A549 (cell line): ENCODE measurements around the gene CCNI. TPM values are rescaled to one million over a fixed set of nuclear protein-coding genes. Genes with fewer than 3 reads are reported as not detected.

ENCODE experiments used
- ATAC-seq, 2 experiments: fragments of 200-7000 bp in 1 of 2; fragments of >200 bp in 1 of 2; cut with Nextera tagmentation in 1 of 2; cut with Tn5 transposase in 1 of 2; 3 replicates each; pipeline versions ENCODE4 v1.8.0 to v1.9.1; 2018 to 2020; ENCODE audit warnings: mild to moderate bottlenecking in 1 of 2, moderate library complexity in 1 of 2
- CTCF ChIA-PET: fragments of 300-600 bp; sonication (Branson Sonifier 250); formaldehyde crosslinking; extraction: SDS; loops from one replicate; lab custom pipeline; 2021; ENCODE audit warnings: antibody characterized with exemption, inconsistent platforms; lab: Yijun Ruan, JAX
- POLR2A ChIA-PET: fragments of 350-600 bp; formaldehyde crosslinking; extraction: SDS; loops from one replicate; lab custom pipeline; 2021; ENCODE audit warnings: antibody characterized with exemption, inconsistent platforms; lab: Yijun Ruan, JAX
- DNase-seq, 2 experiments: peaks; one replicate each; pipeline versions ENCODE4 v3.0.0 to v3.0.0-alpha.2; 2011 to 2016; ENCODE audit warnings: low read depth in 1 of 2, low spot score in 1 of 2
- FAIRE-seq: peaks from 2 replicates; lab custom pipeline; 2011; peaks lifted over from hg19 to GRCh38; lab: Jason Lieb, UNC
- H3K27ac ChIP-seq, 2 experiments: fragments of >200 bp; sonication (Bioruptor Twin); formaldehyde crosslinking; 3 replicates each; pipeline ENCODE4 v1.5.1; 2016 to 2017
- H3K4me1 ChIP-seq: fragments of >200 bp; sonication (Bioruptor Twin); formaldehyde crosslinking; 3 replicates; pipeline ENCODE4 v1.6.1; 2016
- H3K4me2 ChIP-seq: fragments of >200 bp; sonication (Bioruptor Twin); formaldehyde crosslinking; 3 replicates; pipeline ENCODE4 v1.6.1; 2016
- H3K4me3 ChIP-seq: fragments of >200 bp; sonication (Bioruptor Twin); formaldehyde crosslinking; 3 replicates; pipeline ENCODE4 v1.5.1; 2016
- H3K9me3 ChIP-seq: fragments of >200 bp; sonication (Bioruptor Twin); formaldehyde crosslinking; 3 replicates; pipeline ENCODE4 v1.6.1; 2016
- CBX2 ChIP-seq: fragments of 200-600 bp; sonication (generic); IDR thresholded peaks from 2 replicates; pipeline ENCODE4 v1.6.1; 2016; ENCODE audit warnings: low read depth, mild to moderate bottlenecking, borderline replicate concordance
- ESRRA ChIP-seq: fragments of 150-350 bp; IDR thresholded peaks from 2 replicates; pipeline ENCODE4 v1.6.1; 2014; ENCODE audit warnings: mild to moderate bottlenecking, low read length, borderline replicate concordance
- FOSB ChIP-seq: fragments of 250-450 bp; sonication (Bioruptor Pico); IDR thresholded peaks from 2 replicates; pipeline ENCODE4 v1.5.0; 2020; ENCODE audit warnings: mild to moderate bottlenecking, moderate library complexity
- GATA3 ChIP-seq: IDR thresholded peaks from 2 replicates; pipeline ENCODE4 v1.6.1; 2012; ENCODE audit warnings: borderline replicate concordance
- HOXB13 ChIP-seq: fragments of 250-450 bp; sonication (Bioruptor Pico); IDR thresholded peaks from 2 replicates; pipeline ENCODE4 v1.5.0; 2020; ENCODE audit warnings: low read depth, mild to moderate bottlenecking, moderate library complexity
- HOXB5 ChIP-seq: fragments of 250-450 bp; sonication (Bioruptor Pico); IDR thresholded peaks from 2 replicates; pipeline ENCODE4 v1.5.0; 2020; ENCODE audit warnings: mild to moderate bottlenecking, moderate library complexity
- MAZ ChIP-seq: fragments of 150-350 bp; IDR thresholded peaks from 2 replicates; pipeline ENCODE4 v1.6.1; 2014; ENCODE audit warnings: antibody characterized with exemption, low read depth, low read length, borderline replicate concordance
- NFE2L2 ChIP-seq: fragments of 150-350 bp; conservative IDR thresholded peaks from 2 replicates; pipeline ENCODE4 v1.6.1; 2014; ENCODE audit warnings: low read length
- RAD21 ChIP-seq, 2 experiments: fragments of >200 bp in 1 of 2; sonication (Bioruptor Twin) in 1 of 2; formaldehyde crosslinking in 1 of 2; IDR thresholded peaks in 1 of 2; conservative IDR thresholded peaks in 1 of 2; 2 replicates in 1 of 2; 3 replicates in 1 of 2; pipeline ENCODE4 v1.6.1; 2012 to 2018; ENCODE audit warnings: inconsistent platforms in 1 of 2
- SMC3 ChIP-seq: fragments of >200 bp; sonication (Bioruptor Twin); formaldehyde crosslinking; IDR thresholded peaks from 3 replicates; pipeline ENCODE4 v1.6.1; 2018; ENCODE audit warnings: inconsistent platforms
- WGBS: methylation state at CpG from one replicate; pipeline ENCODE4 v1.1.6; 2017; ENCODE audit errors: missing lambda C conversion rate; 5-methylcytosine and 5-hydroxymethylcytosine counted together
- polyA plus RNA-seq, 4 experiments: library from polyadenylated mRNA; depleted of rRNA in 3 of 4; stranded (reverse); fragments of >200 nt; fragmentation: RNase III in 1 of 4; extraction: RNeasy Plus Mini Kit Qiagen cat#74134 plus additional on column Dnase treatment in 1 of 4; gene quantifications; 2 replicates in 3 of 4; 3 replicates in 1 of 4; pipeline ENCODE4 v1.2.3, GENCODE V29; 2011 to 2017
- TF ChIP-seq, protein P1 (sequence below): IDR thresholded peaks from 2 replicates; pipeline ENCODE4 v1.6.1; 2012
- TF ChIP-seq, protein P2 (sequence below): IDR thresholded peaks from 2 replicates; pipeline ENCODE4 v1.6.1; 2012; ENCODE audit warnings: low read depth, borderline replicate concordance
- TF ChIP-seq, protein P3 (sequence below): fragments of >200 bp; sonication (Bioruptor Twin); formaldehyde crosslinking; IDR thresholded peaks from 3 replicates; pipeline ENCODE4 v1.5.1; 2016

The CCNI gene
- polyA plus RNA-seq, 2 of the 4 experiments (the other 2 are of a cell fraction), result 73.8 to 117 TPM

DNA sequence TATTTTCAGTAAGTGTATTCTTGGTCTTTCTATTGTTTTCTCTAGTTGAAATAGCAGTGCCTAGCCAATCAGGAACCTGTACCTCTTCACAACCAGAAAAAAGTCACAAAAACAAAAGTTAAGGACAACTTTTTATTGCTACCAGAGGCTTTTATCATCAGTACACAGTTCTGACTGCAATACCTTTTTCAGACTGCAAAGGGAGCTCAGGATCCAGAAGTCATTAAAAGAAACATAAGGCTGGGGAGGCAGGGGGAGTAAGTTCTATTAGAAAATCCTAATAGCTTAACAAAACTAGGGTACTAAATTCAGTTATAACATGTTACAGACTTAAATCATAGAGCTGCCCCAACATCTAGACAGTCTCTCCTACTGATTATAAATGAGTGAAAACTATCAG lies 28.8 kb downstream of the CCNI start:
- Histone ChIP-seq H3K4me1 (no peaks in the 10 kb centered on the region), H3K9me3 (no peaks in the 10 kb centered on the region), H3K4me2 (no peak overlapping the region), H3K4me3 (no peak overlapping the region), H3K27ac (no peak overlapping the region)
- DNase-seq, result peak in 1 of 2 experiments; percentile 3
- ChIA-PET CTCF (interaction anchor here (0.6 to 4.8 kb wide), 3 partner anchors 49 to 491 kb away, joined by 3 to 26 read pairs (median 3); no protein-coding TSS in a partner anchor), POLR2A (no interaction called here)
- TF ChIP-seq ESRRA, result no peak
- 0 out of 5 replicates have a peak, but pooled peaks of 1 of the 2 experiments have one; percentile 7 for TF ChIP-seq RAD21 (conservative IDR thresholded peaks at IDR 0.05 in 1 of 2, IDR thresholded peaks at IDR 0.05 in 1 of 2)
- ATAC-seq, result peak; percentile 58 to 71; a peak in 4 of 6 replicates
- no peak for FAIRE-seq

DNA sequence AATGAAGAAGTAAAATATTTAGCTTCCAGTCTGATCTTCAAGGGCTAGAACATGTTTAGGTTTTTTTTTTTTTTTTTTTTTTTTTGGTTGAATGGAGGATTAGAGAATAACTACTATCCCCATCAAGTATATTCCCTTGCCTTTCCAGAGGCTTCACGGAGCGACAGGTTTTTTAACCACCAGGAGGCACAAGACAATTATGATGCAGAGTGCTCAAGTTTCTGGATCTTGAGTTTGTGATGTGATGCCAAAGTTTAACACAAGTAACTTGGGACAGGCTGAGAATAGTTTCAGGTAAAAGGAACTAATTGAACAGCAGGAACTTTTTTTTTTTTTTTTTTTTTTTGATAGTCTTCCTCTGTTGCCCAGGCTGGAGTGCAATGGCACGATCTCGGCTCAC lies 30.3 kb downstream of the CCNI start:
- H3K4me3 ChIP-seq, result no peak overlapping the region
- no peak overlapping the region for H3K27ac ChIP-seq
- TF ChIP-seq, protein P1, sequence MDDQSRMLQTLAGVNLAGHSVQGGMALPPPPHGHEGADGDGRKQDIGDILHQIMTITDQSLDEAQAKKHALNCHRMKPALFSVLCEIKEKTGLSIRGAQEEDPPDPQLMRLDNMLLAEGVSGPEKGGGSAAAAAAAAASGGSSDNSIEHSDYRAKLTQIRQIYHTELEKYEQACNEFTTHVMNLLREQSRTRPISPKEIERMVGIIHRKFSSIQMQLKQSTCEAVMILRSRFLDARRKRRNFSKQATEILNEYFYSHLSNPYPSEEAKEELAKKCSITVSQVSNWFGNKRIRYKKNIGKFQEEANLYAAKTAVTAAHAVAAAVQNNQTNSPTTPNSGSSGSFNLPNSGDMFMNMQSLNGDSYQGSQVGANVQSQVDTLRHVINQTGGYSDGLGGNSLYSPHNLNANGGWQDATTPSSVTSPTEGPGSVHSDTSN, result no peak
- TF ChIP-seq MAZ (no peak), NFE2L2 (no peak), HOXB5 (CRISPR knock-in tag) (no peak), FOSB (no peak), HOXB13 (CRISPR knock-in tag) (no peak), CBX2 (no peak)
- TF ChIP-seq, protein P2, sequence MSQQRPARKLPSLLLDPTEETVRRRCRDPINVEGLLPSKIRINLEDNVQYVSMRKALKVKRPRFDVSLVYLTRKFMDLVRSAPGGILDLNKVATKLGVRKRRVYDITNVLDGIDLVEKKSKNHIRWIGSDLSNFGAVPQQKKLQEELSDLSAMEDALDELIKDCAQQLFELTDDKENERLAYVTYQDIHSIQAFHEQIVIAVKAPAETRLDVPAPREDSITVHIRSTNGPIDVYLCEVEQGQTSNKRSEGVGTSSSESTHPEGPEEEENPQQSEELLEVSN, result no peak
- 95% methylated on average over 4 of the region's 4 CpGs for WGBS
- ChIA-PET POLR2A (no interaction called here), CTCF (interaction anchor here (0.6 to 4.8 kb wide), 21 partner anchors 8 to 614 kb away, joined by 3 to 26 read pairs (median 5); no protein-coding TSS in a partner anchor)
- no peak for FAIRE-seq
- H3K9me3 ChIP-seq, result no peaks in the 10 kb centered on the region
- 0 out of 3 replicates have a peak, but pooled peaks cover 2% of the 10 kb centered on the region for H3K4me1 ChIP-seq
- DNase-seq, result peak in 1 of 2 experiments; percentile 10
- peak in 1 of 2 experiments; percentile 47; a peak in 3 of 6 replicates for ATAC-seq
- H3K4me2 ChIP-seq, result no peak overlapping the region

DNA sequence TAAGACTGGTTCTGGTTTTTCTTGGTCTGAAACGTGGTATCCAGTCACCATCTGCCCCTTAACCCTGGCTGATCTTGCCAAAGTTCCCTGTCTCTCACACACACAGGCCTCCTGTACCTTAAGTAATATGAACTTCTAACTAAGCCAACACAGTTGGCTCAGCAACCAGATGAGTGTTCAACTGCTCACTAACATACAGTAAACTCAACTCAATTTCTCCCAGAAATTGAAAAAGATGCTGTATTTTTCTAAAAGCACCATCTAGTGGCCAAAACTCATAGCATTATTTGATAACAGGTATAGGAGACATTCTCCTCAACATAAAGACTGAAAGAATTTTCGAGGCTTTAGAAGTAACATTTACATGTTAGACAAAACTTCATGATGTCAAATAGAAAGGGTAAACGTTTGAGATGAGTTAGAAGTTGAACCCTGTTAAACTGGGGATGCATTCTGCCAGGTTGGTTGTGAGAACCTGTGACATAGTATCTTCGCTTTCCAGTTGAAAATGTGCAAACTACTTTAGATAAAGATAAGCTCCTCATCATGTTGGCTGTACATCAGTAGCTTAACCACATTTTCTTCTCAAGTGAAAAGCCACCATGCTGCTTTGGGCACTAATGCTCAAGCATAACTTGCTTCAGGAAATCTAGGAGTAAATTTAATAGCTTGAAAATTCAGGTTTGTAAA lies 31.2 kb downstream of the CCNI start:
- H3K27ac ChIP-seq, result no peak overlapping the region
- peak; percentile 52 to 73; a peak in 4 of 6 replicates for ATAC-seq
- POLR2A ChIA-PET, result no interaction called here
- no peak overlapping the region for H3K4me2 ChIP-seq
- 47% methylated on average over 4 of the region's 4 CpGs for WGBS
- no peaks in the 10 kb centered on the region for H3K9me3 ChIP-seq
- H3K4me1 ChIP-seq, result 0 out of 3 replicates have a peak, but pooled peaks cover 7% of the 10 kb centered on the region
- FAIRE-seq, result no peak
- TF ChIP-seq RAD21 (conservative IDR thresholded peaks at IDR 0.05 in 1 of 2, IDR thresholded peaks at IDR 0.05 in 1 of 2) (peak; percentile 26 to 42; a peak in 4 of 5 replicates), SMC3 (peak; percentile 62), GATA3 (no peak)
- TF ChIP-seq, protein P3, sequence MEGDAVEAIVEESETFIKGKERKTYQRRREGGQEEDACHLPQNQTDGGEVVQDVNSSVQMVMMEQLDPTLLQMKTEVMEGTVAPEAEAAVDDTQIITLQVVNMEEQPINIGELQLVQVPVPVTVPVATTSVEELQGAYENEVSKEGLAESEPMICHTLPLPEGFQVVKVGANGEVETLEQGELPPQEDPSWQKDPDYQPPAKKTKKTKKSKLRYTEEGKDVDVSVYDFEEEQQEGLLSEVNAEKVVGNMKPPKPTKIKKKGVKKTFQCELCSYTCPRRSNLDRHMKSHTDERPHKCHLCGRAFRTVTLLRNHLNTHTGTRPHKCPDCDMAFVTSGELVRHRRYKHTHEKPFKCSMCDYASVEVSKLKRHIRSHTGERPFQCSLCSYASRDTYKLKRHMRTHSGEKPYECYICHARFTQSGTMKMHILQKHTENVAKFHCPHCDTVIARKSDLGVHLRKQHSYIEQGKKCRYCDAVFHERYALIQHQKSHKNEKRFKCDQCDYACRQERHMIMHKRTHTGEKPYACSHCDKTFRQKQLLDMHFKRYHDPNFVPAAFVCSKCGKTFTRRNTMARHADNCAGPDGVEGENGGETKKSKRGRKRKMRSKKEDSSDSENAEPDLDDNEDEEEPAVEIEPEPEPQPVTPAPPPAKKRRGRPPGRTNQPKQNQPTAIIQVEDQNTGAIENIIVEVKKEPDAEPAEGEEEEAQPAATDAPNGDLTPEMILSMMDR, result peak; percentile 60
- DNase-seq, result peak in 1 of 2 experiments; percentile 8
- no peak overlapping the region for H3K4me3 ChIP-seq
- CTCF ChIA-PET, result interaction anchor here (0.6 to 4.8 kb wide), 22 partner anchors 9 to 613 kb away, joined by 3 to 26 read pairs (median 4); no protein-coding TSS in a partner anchor
